Right atrium auricular region (tissue), 2 donors: Measurements from ENCODE around the gene RNF213. TPM values are rescaled to one million over a fixed set of nuclear protein-coding genes. Genes with fewer than 3 reads are reported as not detected.

Source experiments
- DNase-seq: peaks from one replicate; pipeline ENCODE4 v3.0.0-alpha.2; 2019; ENCODE audit warnings: low spot score
- H3K27ac ChIP-seq, 2 donors: fragments of 200-600 bp; sonication (generic); 1 replicate in 1 of 2; 2 replicates in 1 of 2; pipeline ENCODE4 v1.5.1; 2016 to 2019
- H3K27me3 ChIP-seq, 2 donors: fragments of 200-600 bp; sonication (generic); one replicate each; pipeline versions ENCODE4 v1.5.1 to v1.6.0; 2017 to 2019
- H3K36me3 ChIP-seq: fragments of 200-600 bp; sonication (generic); one replicate; pipeline ENCODE4 v1.5.1; 2016
- H3K4me1 ChIP-seq, 2 donors: fragments of 200-600 bp; sonication (generic); one replicate each; pipeline versions ENCODE4 v1.5.1 to v1.6.0; 2017 to 2019
- H3K4me3 ChIP-seq, 2 donors: fragments of 200-600 bp; sonication (generic); 1 replicate in 1 of 2; 2 replicates in 1 of 2; pipeline ENCODE4 v1.5.1; 2017 to 2019; ENCODE audit warnings: mild to moderate bottlenecking in 1 of 2, moderate library complexity in 1 of 2
- H3K9me3 ChIP-seq, 2 donors: fragments of 200-600 bp; sonication (generic); one replicate each; pipeline ENCODE4 v1.5.1; 2019
- total RNA-seq, 2 donors: library from RNA; depleted of rRNA; stranded (reverse); fragments of >200 nt; gene quantifications; one replicate each; pipeline ENCODE4 v1.1.0, GENCODE V29; 2016
- TF ChIP-seq, protein P1 (sequence below), 2 donors: fragments of 200-600 bp; sonication (generic); IDR thresholded peaks; one replicate each; pipeline ENCODE4 v1.5.1; 2019; ENCODE audit warnings: antibody characterized with exemption in 2 of 2

RNF213 gene
- total RNA-seq, 2 donors from 2014 or later = 27.3 to 36.8 TPM

DNA sequence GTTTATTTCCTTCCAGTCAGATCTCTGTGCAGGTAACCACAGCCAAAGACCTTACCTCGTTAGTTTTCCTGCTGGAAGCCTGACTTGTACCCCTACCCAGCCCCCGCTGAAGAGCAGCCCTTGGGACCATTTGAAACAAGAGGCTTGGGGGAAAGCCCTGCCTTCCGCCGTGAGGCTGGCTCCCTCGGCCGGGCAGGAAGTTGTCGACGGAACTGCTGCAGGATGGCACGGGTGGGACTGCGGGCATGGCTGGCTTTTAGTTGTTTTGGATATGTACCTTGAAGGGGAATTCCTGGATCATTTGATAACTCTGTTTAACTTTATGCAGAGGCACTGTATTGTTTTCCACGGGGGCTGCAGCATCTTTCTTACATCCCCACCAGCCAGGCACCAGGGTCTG is 105.3 kb downstream of the RNF213 start:
- DNase-seq = no peak

DNA sequence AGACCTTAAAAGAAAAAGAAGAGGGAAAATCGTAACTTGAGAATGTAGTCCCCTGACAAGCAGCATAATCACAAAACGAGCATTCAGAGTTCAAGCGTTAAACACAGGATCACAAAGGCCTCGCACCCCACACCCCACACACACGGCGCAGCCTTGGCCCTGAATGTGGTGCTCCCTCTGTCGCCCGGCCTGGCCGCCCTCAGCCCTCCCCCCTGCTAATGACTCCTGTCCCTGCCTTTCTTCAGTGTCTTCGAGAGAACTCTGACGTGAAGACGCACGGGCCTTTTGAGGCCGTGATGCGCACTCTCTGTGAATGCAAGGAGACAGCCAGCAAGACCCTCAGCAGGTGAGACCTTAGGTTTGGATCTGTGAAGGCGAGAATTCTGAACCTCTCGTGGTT is 106.9 kb downstream of the RNF213 start:
- no peak overlapping the region for H3K27ac ChIP-seq
- DNase-seq = no peak
- H3K4me3 ChIP-seq = no peak overlapping the region
- peaks cover 90% of the 10 kb centered on the region for H3K36me3 ChIP-seq
- no peaks in the 10 kb centered on the region for H3K9me3 ChIP-seq
- TF ChIP-seq, protein P1, sequence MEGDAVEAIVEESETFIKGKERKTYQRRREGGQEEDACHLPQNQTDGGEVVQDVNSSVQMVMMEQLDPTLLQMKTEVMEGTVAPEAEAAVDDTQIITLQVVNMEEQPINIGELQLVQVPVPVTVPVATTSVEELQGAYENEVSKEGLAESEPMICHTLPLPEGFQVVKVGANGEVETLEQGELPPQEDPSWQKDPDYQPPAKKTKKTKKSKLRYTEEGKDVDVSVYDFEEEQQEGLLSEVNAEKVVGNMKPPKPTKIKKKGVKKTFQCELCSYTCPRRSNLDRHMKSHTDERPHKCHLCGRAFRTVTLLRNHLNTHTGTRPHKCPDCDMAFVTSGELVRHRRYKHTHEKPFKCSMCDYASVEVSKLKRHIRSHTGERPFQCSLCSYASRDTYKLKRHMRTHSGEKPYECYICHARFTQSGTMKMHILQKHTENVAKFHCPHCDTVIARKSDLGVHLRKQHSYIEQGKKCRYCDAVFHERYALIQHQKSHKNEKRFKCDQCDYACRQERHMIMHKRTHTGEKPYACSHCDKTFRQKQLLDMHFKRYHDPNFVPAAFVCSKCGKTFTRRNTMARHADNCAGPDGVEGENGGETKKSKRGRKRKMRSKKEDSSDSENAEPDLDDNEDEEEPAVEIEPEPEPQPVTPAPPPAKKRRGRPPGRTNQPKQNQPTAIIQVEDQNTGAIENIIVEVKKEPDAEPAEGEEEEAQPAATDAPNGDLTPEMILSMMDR (IDR thresholded peaks at IDR 0.05) = no peak
- H3K4me1 ChIP-seq = peaks cover 0 to 13% of the 10 kb centered on the region in 2 donors
- H3K27me3 ChIP-seq = no peaks in the 10 kb centered on the region

More for the DNA sequence above, 105.3 kb downstream of the RNF213 start:
- Histone ChIP-seq H3K4me1 (peaks cover 0 to 15% of the 10 kb centered on the region in 2 donors), H3K27me3 (no peaks in the 10 kb centered on the region), H3K9me3 (no peaks in the 10 kb centered on the region), H3K27ac (no peak overlapping the region), H3K4me3 (no peak overlapping the region), H3K36me3 (peaks cover 87% of the 10 kb centered on the region)
- TF ChIP-seq, protein P1 (IDR thresholded peaks at IDR 0.05) = no peak

DNA sequence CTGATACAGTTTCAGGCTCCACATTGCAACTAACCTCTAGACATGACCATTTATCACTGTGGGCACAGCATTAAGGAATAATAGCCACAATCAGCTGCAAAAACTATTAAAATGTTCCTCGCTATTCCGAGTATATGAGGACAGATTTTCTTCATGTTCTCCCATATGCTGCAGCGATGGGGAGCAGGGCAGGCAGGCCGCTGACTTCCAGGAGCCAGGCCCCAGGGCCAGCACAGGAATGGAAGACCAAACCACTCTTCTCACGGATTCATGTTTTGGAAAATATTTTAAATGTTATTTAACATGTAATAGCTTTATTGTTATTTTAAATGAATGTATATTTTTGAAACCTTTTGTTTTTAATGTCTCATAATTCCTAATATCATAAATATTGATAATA is 110.5 kb downstream of the RNF213 start:
- DNase-seq = no peak
- H3K9me3 ChIP-seq = no peaks in the 10 kb centered on the region
- no peaks in the 10 kb centered on the region for H3K27me3 ChIP-seq
- H3K4me1 ChIP-seq = no peaks in the 10 kb centered on the region
- H3K4me3 ChIP-seq = no peak overlapping the region
- H3K36me3 ChIP-seq = peaks cover 93% of the 10 kb centered on the region
- TF ChIP-seq, protein P1 (IDR thresholded peaks at IDR 0.05) = no peak
- H3K27ac ChIP-seq = no peak overlapping the region

DNA sequence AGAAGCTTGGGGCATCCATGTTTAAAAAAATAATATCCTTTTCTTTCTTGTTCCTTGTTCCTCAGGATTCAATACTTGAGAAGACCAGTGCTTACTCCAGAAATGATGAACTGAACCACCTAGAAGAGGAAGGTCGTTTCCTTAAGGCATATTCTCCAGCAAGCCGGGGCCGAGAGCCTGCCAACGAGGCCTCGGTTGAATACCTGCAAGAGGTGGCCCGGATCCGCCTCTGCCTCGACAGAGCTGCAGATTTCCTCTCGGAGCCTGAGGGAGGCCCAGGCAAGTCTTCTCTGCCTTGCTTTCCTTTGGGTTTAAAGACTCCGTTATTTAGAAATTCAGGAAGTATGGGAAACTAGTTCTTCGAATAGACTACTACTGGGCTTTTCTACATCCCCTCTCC is 111.8 kb downstream of the RNF213 start:
- H3K9me3 ChIP-seq = no peaks in the 10 kb centered on the region
- no peak overlapping the region for H3K27ac ChIP-seq
- no peak for DNase-seq
- TF ChIP-seq, protein P1 (IDR thresholded peaks at IDR 0.05) = no peak
- H3K27me3 ChIP-seq = no peaks in the 10 kb centered on the region
- H3K36me3 ChIP-seq = peaks cover 97% of the 10 kb centered on the region
- H3K4me1 ChIP-seq = no peaks in the 10 kb centered on the region
- H3K4me3 ChIP-seq = no peak overlapping the region

DNA sequence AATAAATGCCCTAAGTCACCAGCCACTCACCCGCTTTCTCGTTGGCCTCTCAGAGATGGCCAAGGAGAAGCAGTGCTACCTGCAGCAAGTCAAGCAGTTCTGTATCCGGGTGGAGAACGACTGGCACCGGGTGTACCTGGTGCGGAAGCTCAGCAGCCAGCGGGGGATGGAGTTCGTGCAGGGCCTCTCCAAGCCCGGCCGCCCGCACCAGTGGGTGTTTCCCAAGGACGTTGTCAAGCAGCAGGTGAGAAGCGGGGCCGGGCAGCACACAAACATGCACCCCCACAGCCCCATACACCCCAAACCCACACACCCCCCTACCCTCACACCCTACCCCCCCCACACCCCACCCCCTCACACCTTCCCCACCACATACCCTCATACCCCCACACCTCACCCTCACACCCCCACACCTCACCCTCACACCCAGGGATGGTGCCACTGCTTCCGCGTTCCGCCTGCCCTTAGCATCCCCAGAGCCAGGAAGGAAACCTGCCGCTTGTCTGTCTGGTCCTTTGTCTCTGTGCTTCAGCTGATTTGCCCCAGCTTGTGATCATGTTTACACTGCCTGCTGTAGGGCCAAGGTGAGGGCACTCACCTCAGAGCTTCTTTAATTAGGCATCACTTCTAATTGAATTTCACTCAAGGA is 112.4 kb downstream of the RNF213 start:
- DNase-seq = no peak
- H3K27me3 ChIP-seq = no peaks in the 10 kb centered on the region
- H3K36me3 ChIP-seq = peaks cover 97% of the 10 kb centered on the region
- no peak overlapping the region for H3K27ac ChIP-seq
- no peak overlapping the region for H3K4me3 ChIP-seq
- H3K4me1 ChIP-seq = no peaks in the 10 kb centered on the region
- TF ChIP-seq, protein P1 (IDR thresholded peaks at IDR 0.05) = no peak
- H3K9me3 ChIP-seq = no peaks in the 10 kb centered on the region
